Measurements from ENCODE around the gene QKI. TPM values are rescaled to one million over a fixed set of nuclear protein-coding genes. Genes with fewer than 3 reads are reported as not detected.

Gene QKI
- total RNA-seq, 2 experiments from 2014 or later = 61.7 to 74.7 TPM

- Mint-ChIP-seq H3K36me3 (ENCODE audit: low read depth) (no peaks in the 10 kb centered on the region), H3K27me3 (peaks cover 9% of the 10 kb centered on the region), H3K4me3 (no peak overlapping the region), H3K4me1 (no peaks in the 10 kb centered on the region), H3K27ac (no peak overlapping the region), H3K9me3 (peaks cover 9% of the 10 kb centered on the region)
- no peak for DNase-seq
- ChIA-PET POLR2A (no interaction called here), CTCF (no interaction called here)
Measured at GRCh38 chr6:163596174-163596573, 181.7 kb downstream of the QKI start.

- no peaks in the 10 kb centered on the region for H3K9me3 Mint-ChIP-seq
- ChIA-PET POLR2A (no interaction called here), CTCF (no interaction called here)
- no peaks in the 10 kb centered on the region for H3K36me3 Mint-ChIP-seq (ENCODE audit: low read depth)
- no peak for DNase-seq
- H3K27ac Mint-ChIP-seq = no peak overlapping the region
- H3K27me3 Mint-ChIP-seq = peaks cover 9% of the 10 kb centered on the region
- H3K4me3 Mint-ChIP-seq = no peak overlapping the region
- H3K4me1 Mint-ChIP-seq = no peaks in the 10 kb centered on the region
Measured at GRCh38 chr6:163599136-163599535, 184.6 kb downstream of the QKI start.

GRCh38 chr6:163599684-163600083 lies 185.2 kb downstream of the QKI start:
- no peaks in the 10 kb centered on the region for H3K9me3 Mint-ChIP-seq
- H3K36me3 Mint-ChIP-seq (ENCODE audit: low read depth) = no peaks in the 10 kb centered on the region
- no peak for DNase-seq
- no peaks in the 10 kb centered on the region for H3K4me1 Mint-ChIP-seq
- POLR2A ChIA-PET = no interaction called here
- H3K27ac Mint-ChIP-seq = no peak overlapping the region
- CTCF ChIA-PET = no interaction called here
- peaks cover 9% of the 10 kb centered on the region for H3K27me3 Mint-ChIP-seq
- H3K4me3 Mint-ChIP-seq = no peak overlapping the region

- no peaks in the 10 kb centered on the region for H3K36me3 Mint-ChIP-seq (ENCODE audit: low read depth)
- H3K27ac Mint-ChIP-seq = no peak overlapping the region
- no peak for DNase-seq
- POLR2A ChIA-PET = no interaction called here
- CTCF ChIA-PET = no interaction called here
- H3K4me3 Mint-ChIP-seq = no peak overlapping the region
- peaks cover 9% of the 10 kb centered on the region for H3K27me3 Mint-ChIP-seq
- H3K9me3 Mint-ChIP-seq = no peaks in the 10 kb centered on the region
- no peaks in the 10 kb centered on the region for H3K4me1 Mint-ChIP-seq
Measured at GRCh38 chr6:163600331-163600730, 185.8 kb downstream of the QKI start.

GRCh38 chr6:163600781-163601180 lies 186.3 kb downstream of the QKI start:
- Mint-ChIP-seq H3K4me1 (no peaks in the 10 kb centered on the region), H3K27me3 (peaks cover 9% of the 10 kb centered on the region), H3K36me3 (ENCODE audit: low read depth) (no peaks in the 10 kb centered on the region), H3K4me3 (no peak overlapping the region), H3K9me3 (no peaks in the 10 kb centered on the region), H3K27ac (no peak overlapping the region)
- POLR2A ChIA-PET = no interaction called here
- CTCF ChIA-PET = no interaction called here
- no peak for DNase-seq

GRCh38 chr6:163602851-163603250 lies 188.3 kb downstream of the QKI start:
- no peak overlapping the region for H3K27ac Mint-ChIP-seq
- H3K36me3 Mint-ChIP-seq (ENCODE audit: low read depth) = no peaks in the 10 kb centered on the region
- no peaks in the 10 kb centered on the region for H3K4me1 Mint-ChIP-seq
- CTCF ChIA-PET = interaction anchor here (0.5 kb wide), 1 partner anchor 341 kb away, joined by 3 read pairs; no protein-coding TSS in a partner anchor
- H3K27me3 Mint-ChIP-seq = no peaks in the 10 kb centered on the region
- H3K9me3 Mint-ChIP-seq = no peaks in the 10 kb centered on the region
- POLR2A ChIA-PET = no interaction called here
- DNase-seq = no peak
- H3K4me3 Mint-ChIP-seq = no peak overlapping the region

GRCh38 chr6:163603395-163603794 lies 188.9 kb downstream of the QKI start:
- Mint-ChIP-seq H3K9me3 (no peaks in the 10 kb centered on the region), H3K27ac (no peak overlapping the region), H3K4me1 (peaks cover under 1% of the 10 kb centered on the region), H3K36me3 (ENCODE audit: low read depth) (no peaks in the 10 kb centered on the region), H3K4me3 (no peak overlapping the region), H3K27me3 (no peaks in the 10 kb centered on the region)
- ChIA-PET POLR2A (no interaction called here), CTCF (no interaction called here)
- no peak for DNase-seq

- DNase-seq = no peak
Measured at GRCh38 chr6:163605385-163606097, 191.0 kb downstream of the QKI start.

GRCh38 chr6:163607792-163608191 lies 193.3 kb downstream of the QKI start:
- Mint-ChIP-seq H3K9me3 (no peaks in the 10 kb centered on the region), H3K36me3 (ENCODE audit: low read depth) (no peaks in the 10 kb centered on the region), H3K27ac (no peak overlapping the region), H3K4me1 (peaks cover 3% of the 10 kb centered on the region), H3K27me3 (peaks cover 2% of the 10 kb centered on the region), H3K4me3 (no peak overlapping the region)
- DNase-seq = no peak
- ChIA-PET POLR2A (no interaction called here), CTCF (no interaction called here)

More at GRCh38 chr6:163605385-163606097, 191.0 kb downstream of the QKI start:
- H3K4me1 Mint-ChIP-seq = peaks cover 3% of the 10 kb centered on the region
- CTCF ChIA-PET = no interaction called here
- POLR2A ChIA-PET = no interaction called here
- H3K9me3 Mint-ChIP-seq = no peaks in the 10 kb centered on the region
- H3K36me3 Mint-ChIP-seq (ENCODE audit: low read depth) = no peaks in the 10 kb centered on the region
- peaks cover 2% of the 10 kb centered on the region for H3K27me3 Mint-ChIP-seq
- H3K4me3 Mint-ChIP-seq = no peak overlapping the region
- no peak overlapping the region for H3K27ac Mint-ChIP-seq

- no peak overlapping the region for H3K27ac Mint-ChIP-seq
- DNase-seq = no peak
- POLR2A ChIA-PET = no interaction called here
- CTCF ChIA-PET = no interaction called here
- H3K36me3 Mint-ChIP-seq (ENCODE audit: low read depth) = no peaks in the 10 kb centered on the region
- H3K9me3 Mint-ChIP-seq = no peaks in the 10 kb centered on the region
- peaks cover 3% of the 10 kb centered on the region for H3K4me1 Mint-ChIP-seq
- no peak overlapping the region for H3K4me3 Mint-ChIP-seq
- H3K27me3 Mint-ChIP-seq = peaks cover 2% of the 10 kb centered on the region
Measured at GRCh38 chr6:163608204-163608644, 193.7 kb downstream of the QKI start.

GRCh38 chr6:163612200-163612599 lies 197.7 kb downstream of the QKI start:
- Mint-ChIP-seq H3K4me3 (no peak overlapping the region), H3K4me1 (peaks cover 3% of the 10 kb centered on the region), H3K27ac (no peak overlapping the region), H3K9me3 (no peaks in the 10 kb centered on the region), H3K36me3 (ENCODE audit: low read depth) (no peaks in the 10 kb centered on the region), H3K27me3 (peaks cover 2% of the 10 kb centered on the region)
- ChIA-PET CTCF (no interaction called here), POLR2A (no interaction called here)
- DNase-seq = no peak

- Mint-ChIP-seq H3K4me3 (no peak overlapping the region), H3K27ac (no peak overlapping the region), H3K4me1 (peaks cover 3% of the 10 kb centered on the region), H3K9me3 (no peaks in the 10 kb centered on the region), H3K27me3 (peaks cover 2% of the 10 kb centered on the region), H3K36me3 (ENCODE audit: low read depth) (no peaks in the 10 kb centered on the region)
- ChIA-PET CTCF (no interaction called here), POLR2A (no interaction called here)
- DNase-seq = no peak
Measured at GRCh38 chr6:163613025-163613424, 198.5 kb downstream of the QKI start.

- Mint-ChIP-seq H3K4me1 (no peaks in the 10 kb centered on the region), H3K9me3 (no peaks in the 10 kb centered on the region), H3K27ac (no peak overlapping the region), H3K36me3 (ENCODE audit: low read depth) (no peaks in the 10 kb centered on the region), H3K4me3 (no peak overlapping the region), H3K27me3 (peaks cover 2% of the 10 kb centered on the region)
- ChIA-PET CTCF (no interaction called here), POLR2A (no interaction called here)
- DNase-seq = no peak
Measured at GRCh38 chr6:163613668-163614067, 199.2 kb downstream of the QKI start.

- Mint-ChIP-seq H3K27me3 (no peaks in the 10 kb centered on the region), H3K27ac (no peak overlapping the region), H3K36me3 (ENCODE audit: low read depth) (no peaks in the 10 kb centered on the region), H3K4me1 (no peaks in the 10 kb centered on the region), H3K9me3 (peaks cover under 1% of the 10 kb centered on the region), H3K4me3 (no peak overlapping the region)
- ChIA-PET POLR2A (no interaction called here), CTCF (interaction anchor here (1.2 kb wide), 1 partner anchor 129 kb away, joined by 3 read pairs; no protein-coding TSS in a partner anchor)
- DNase-seq = no peak
Measured at GRCh38 chr6:163616452-163616851, 201.9 kb downstream of the QKI start.
